ENCODE results near the gene LCE1C. TPM values are rescaled to one million over a fixed set of nuclear protein-coding genes. Genes with fewer than 3 reads are reported as not detected.

LCE1C gene
- total RNA-seq = not detected

- H3K4me3 Mint-ChIP-seq = no peak within 1 kb of the TSS
- H3K4me1 Mint-ChIP-seq (ENCODE audit: low read depth in 2 of 2) = no peaks in the 10 kb centered on the region
- H3K27me3 Mint-ChIP-seq = peaks cover 18 to 39% of the 10 kb centered on the region in 2 donors
- H3K36me3 Mint-ChIP-seq = no peaks in the 10 kb centered on the region
- H3K27ac Mint-ChIP-seq = no peak within 1 kb of the TSS
- ATAC-seq (no peak), DNase-seq (ENCODE audit: low spot score) (no peak)
- H3K9me3 Mint-ChIP-seq = no peaks in the 10 kb centered on the region
Observed at GRCh38 chr1:152806576-152806975, at the start of gene LCE1C. TSS of gene LCE1C (minus strand) at chr1:152806651. CDS start at chr1:152805478, 1,173 bp downstream.

GRCh38 chr1:152855661-152856060 is 49.2 kb upstream of the LCE1C start:
- H3K4me1 Mint-ChIP-seq (ENCODE audit: low read depth in 2 of 2) = no peaks in the 10 kb centered on the region
- no peak overlapping the region for H3K4me3 Mint-ChIP-seq
- no peak overlapping the region for H3K27ac Mint-ChIP-seq
- H3K36me3 Mint-ChIP-seq = no peaks in the 10 kb centered on the region
- ATAC-seq (no peak), DNase-seq (ENCODE audit: low spot score) (no peak)
- no peaks in the 10 kb centered on the region for H3K9me3 Mint-ChIP-seq
- H3K27me3 Mint-ChIP-seq = peaks cover 23 to 25% of the 10 kb centered on the region in 2 donors

- H3K27ac Mint-ChIP-seq = peak within 1 kb of the TSS in 1 of 2 donors; percentile 43
- no peaks in the 10 kb centered on the region for H3K4me1 Mint-ChIP-seq (ENCODE audit: low read depth in 2 of 2)
- no peaks in the 10 kb centered on the region for H3K9me3 Mint-ChIP-seq
- peaks cover 22 to 32% of the 10 kb centered on the region in 2 donors for H3K27me3 Mint-ChIP-seq
- no peaks in the 10 kb centered on the region for H3K36me3 Mint-ChIP-seq
- H3K4me3 Mint-ChIP-seq = no peak within 1 kb of the TSS
- ATAC-seq (no peak), DNase-seq (ENCODE audit: low spot score) (no peak)
Observed at GRCh38 chr1:152842556-152842955, 36.1 kb upstream of the LCE1C start, which contains the start of gene LCE6A. TSS of gene LCE6A (plus strand) at chr1:152842856. CDS start at chr1:152843521, 665 bp downstream.

- Mint-ChIP-seq H3K27me3 (peaks cover 12 to 30% of the 10 kb centered on the region in 2 donors), H3K4me3 (no peak overlapping the region), H3K9me3 (no peaks in the 10 kb centered on the region), H3K4me1 (ENCODE audit: low read depth in 2 of 2) (no peaks in the 10 kb centered on the region), H3K36me3 (no peaks in the 10 kb centered on the region), H3K27ac (no peak overlapping the region)
- ATAC-seq (no peak), DNase-seq (ENCODE audit: low spot score) (no peak)
Observed at GRCh38 chr1:152836870-152837269, 30.4 kb upstream of the LCE1C start.

- Mint-ChIP-seq H3K27me3 (peaks cover 30 to 64% of the 10 kb centered on the region in 2 donors), H3K36me3 (no peaks in the 10 kb centered on the region), H3K4me3 (no peak within 1 kb of the TSS)
Observed at GRCh38 chr1:152827173-152827572, 20.7 kb upstream of the LCE1C start, which contains the start of gene LCE1A. TSS of gene LCE1A (plus strand) at chr1:152827473. CDS start at chr1:152827473, 0 bp downstream.

GRCh38 chr1:152824964-152825363 is 18.5 kb upstream of the LCE1C start:
- Mint-ChIP-seq H3K9me3 (no peaks in the 10 kb centered on the region), H3K4me1 (ENCODE audit: low read depth in 2 of 2) (no peaks in the 10 kb centered on the region), H3K27ac (no peak overlapping the region), H3K36me3 (no peaks in the 10 kb centered on the region), H3K27me3 (peaks cover 33 to 51% of the 10 kb centered on the region in 2 donors), H3K4me3 (no peak overlapping the region)
- DNase-seq (ENCODE audit: low spot score) (no peak), ATAC-seq (peak in 1 of 2 donors; percentile 20)

More at GRCh38 chr1:152827173-152827572, 20.7 kb upstream of the LCE1C start, which contains the start of gene LCE1A:
- H3K9me3 Mint-ChIP-seq = no peaks in the 10 kb centered on the region
- no peak within 1 kb of the TSS for H3K27ac Mint-ChIP-seq
- H3K4me1 Mint-ChIP-seq (ENCODE audit: low read depth in 2 of 2) = no peaks in the 10 kb centered on the region
- DNase-seq (ENCODE audit: low spot score) (no peak), ATAC-seq (no peak)

GRCh38 chr1:152823294-152823693 is 16.8 kb upstream of the LCE1C start:
- Mint-ChIP-seq H3K27me3 (peaks cover 34 to 45% of the 10 kb centered on the region in 2 donors), H3K36me3 (no peaks in the 10 kb centered on the region), H3K27ac (no peak overlapping the region), H3K9me3 (no peaks in the 10 kb centered on the region), H3K4me1 (ENCODE audit: low read depth in 2 of 2) (no peaks in the 10 kb centered on the region), H3K4me3 (no peak overlapping the region)
- no peak for DNase-seq (ENCODE audit: low spot score)
- no peak for ATAC-seq

GRCh38 chr1:152817309-152817708 is 10.9 kb upstream of the LCE1C start:
- H3K27ac Mint-ChIP-seq = no peak overlapping the region
- DNase-seq (ENCODE audit: low spot score) = no peak
- H3K27me3 Mint-ChIP-seq = peaks cover 16 to 28% of the 10 kb centered on the region in 2 donors
- no peak for ATAC-seq
- no peaks in the 10 kb centered on the region for H3K36me3 Mint-ChIP-seq
- H3K4me1 Mint-ChIP-seq (ENCODE audit: low read depth in 2 of 2) = no peaks in the 10 kb centered on the region
- no peak overlapping the region for H3K4me3 Mint-ChIP-seq
- no peaks in the 10 kb centered on the region for H3K9me3 Mint-ChIP-seq

GRCh38 chr1:152811671-152812070 is 5.2 kb upstream of the LCE1C start, which contains the start of gene LCE1B:
TSS of gene LCE1B (plus strand) at chr1:152811971. CDS start at chr1:152812447, 476 bp downstream.
- ATAC-seq (no peak), DNase-seq (ENCODE audit: low spot score) (no peak)
- peaks cover 5 to 29% of the 10 kb centered on the region in 2 donors for H3K27me3 Mint-ChIP-seq
- no peak within 1 kb of the TSS for H3K27ac Mint-ChIP-seq
- H3K4me3 Mint-ChIP-seq = no peak within 1 kb of the TSS
- no peaks in the 10 kb centered on the region for H3K4me1 Mint-ChIP-seq (ENCODE audit: low read depth in 2 of 2)
- H3K9me3 Mint-ChIP-seq = no peaks in the 10 kb centered on the region
- no peaks in the 10 kb centered on the region for H3K36me3 Mint-ChIP-seq

- Mint-ChIP-seq H3K4me1 (ENCODE audit: low read depth in 2 of 2) (no peaks in the 10 kb centered on the region), H3K27ac (no peak overlapping the region), H3K27me3 (peaks cover 5 to 25% of the 10 kb centered on the region in 2 donors), H3K36me3 (no peaks in the 10 kb centered on the region), H3K9me3 (no peaks in the 10 kb centered on the region), H3K4me3 (no peak overlapping the region)
- DNase-seq (ENCODE audit: low spot score) = no peak
- peak in 1 of 2 donors; percentile 63 for ATAC-seq
Observed at GRCh38 chr1:152811050-152811449, 4.6 kb upstream of the LCE1C start.

GRCh38 chr1:152801333-152801732 is 5.1 kb downstream of the LCE1C start:
- Mint-ChIP-seq H3K36me3 (no peaks in the 10 kb centered on the region), H3K4me1 (ENCODE audit: low read depth in 2 of 2) (no peaks in the 10 kb centered on the region), H3K4me3 (no peak overlapping the region), H3K27me3 (peaks cover 20 to 46% of the 10 kb centered on the region in 2 donors), H3K9me3 (no peaks in the 10 kb centered on the region), H3K27ac (no peak overlapping the region)
- ATAC-seq = no peak
- DNase-seq (ENCODE audit: low spot score) = no peak

- Mint-ChIP-seq H3K4me3 (no peak within 1 kb of the TSS), H3K27me3 (peaks cover 9 to 54% of the 10 kb centered on the region in 2 donors), H3K27ac (no peak within 1 kb of the TSS), H3K9me3 (no peaks in the 10 kb centered on the region), H3K4me1 (ENCODE audit: low read depth in 2 of 2) (no peaks in the 10 kb centered on the region), H3K36me3 (no peaks in the 10 kb centered on the region)
- DNase-seq (ENCODE audit: low spot score) (no peak), ATAC-seq (peak in 1 of 2 donors; percentile 9)
Observed at GRCh38 chr1:152796421-152796820, 10.0 kb downstream of the LCE1C start, which contains the start of gene LCE1D. TSS of gene LCE1D (plus strand) at chr1:152796721. CDS start at chr1:152797795, 1,074 bp downstream.

GRCh38 chr1:152795686-152796085 is 10.8 kb downstream of the LCE1C start:
- no peak for ATAC-seq
- DNase-seq (ENCODE audit: low spot score) = no peak
- Mint-ChIP-seq H3K27me3 (peaks cover 8 to 54% of the 10 kb centered on the region in 2 donors), H3K4me1 (ENCODE audit: low read depth in 2 of 2) (no peaks in the 10 kb centered on the region), H3K36me3 (no peaks in the 10 kb centered on the region), H3K27ac (no peak overlapping the region), H3K9me3 (no peaks in the 10 kb centered on the region), H3K4me3 (no peak overlapping the region)

GRCh38 chr1:152786077-152786476 is 20.4 kb downstream of the LCE1C start, which contains the start of gene LCE1E:
TSS of gene LCE1E (plus strand) at chr1:152786257. CDS start at chr1:152787300, 1,043 bp downstream.
- Mint-ChIP-seq H3K36me3 (no peaks in the 10 kb centered on the region), H3K4me3 (no peak within 1 kb of the TSS), H3K4me1 (ENCODE audit: low read depth in 2 of 2) (peaks cover 0 to 5% of the 10 kb centered on the region in 2 donors), H3K27me3 (peaks cover 20 to 58% of the 10 kb centered on the region in 2 donors), H3K27ac (no peak within 1 kb of the TSS), H3K9me3 (no peaks in the 10 kb centered on the region)
- peak in 1 of 2 donors; percentile 40 for ATAC-seq
- no peak for DNase-seq (ENCODE audit: low spot score)

All from natural killer cell treated with Interleukin-12 subunit alpha and Interleukin-12 subunit beta and Interleukin-15 and Interleukin-18, amount 100 ng/mL, for 72 hours (primary cell).